Keratinocyte (primary cell): ENCODE measurements around the gene PHYHIPL.

ENCODE experiments used
- EZH2 ChIP-seq: IDR thresholded peaks from one replicate; pipeline ENCODE4 v1.6.1; 2012; ENCODE audit warnings: inconsistent platforms, mild to moderate bottlenecking, low read length, moderate library complexity
- TF ChIP-seq, protein P1 (sequence below), 3 experiments: IDR thresholded peaks in 1 of 3; conservative IDR thresholded peaks in 1 of 3; optimal IDR thresholded peaks in 1 of 3; 2 replicates in 2 of 3; 3 replicates in 1 of 3; pipeline versions ENCODE3 to v1.5.1; 2011; ENCODE audit warnings: low read length in 3 of 3, mild to moderate bottlenecking in 3 of 3, moderate library complexity in 2 of 3, control low read depth in 1 of 3, inconsistent platforms in 1 of 3; ENCODE audit not compliant: insufficient read depth in 2 of 3; ENCODE audit errors: extremely low read depth in 1 of 3

DNA sequence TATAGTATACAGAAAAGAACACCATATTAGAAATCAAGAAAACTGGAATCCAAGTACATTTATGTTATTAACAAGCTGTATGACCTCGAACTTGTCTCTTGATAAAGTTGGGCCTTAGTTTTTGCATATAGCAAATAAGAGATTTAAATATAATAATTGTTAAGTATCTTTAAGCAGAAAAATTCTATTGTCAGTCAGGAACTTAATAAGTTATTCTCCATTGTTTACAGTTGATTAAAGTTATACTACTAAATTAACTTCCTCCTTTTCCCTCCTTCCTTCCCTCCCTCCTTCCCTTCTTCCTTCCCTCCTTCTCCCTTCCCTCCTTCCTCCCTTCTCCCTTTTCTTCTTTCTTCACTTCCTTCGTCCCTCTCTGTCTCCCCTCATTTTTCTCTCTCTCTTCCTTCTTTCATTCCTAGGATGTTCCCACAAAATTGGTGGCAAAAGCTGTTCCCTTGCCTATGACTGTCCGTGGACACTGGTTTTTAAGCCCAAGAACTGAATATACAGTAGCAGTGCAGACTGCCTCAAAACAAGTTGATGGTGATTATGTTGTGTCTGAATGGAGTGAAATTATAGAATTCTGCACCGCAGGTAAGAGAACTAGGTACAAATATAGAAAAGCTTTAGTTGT, 59.7 kb downstream of the PHYHIPL start:
- TF ChIP-seq, protein P1, sequence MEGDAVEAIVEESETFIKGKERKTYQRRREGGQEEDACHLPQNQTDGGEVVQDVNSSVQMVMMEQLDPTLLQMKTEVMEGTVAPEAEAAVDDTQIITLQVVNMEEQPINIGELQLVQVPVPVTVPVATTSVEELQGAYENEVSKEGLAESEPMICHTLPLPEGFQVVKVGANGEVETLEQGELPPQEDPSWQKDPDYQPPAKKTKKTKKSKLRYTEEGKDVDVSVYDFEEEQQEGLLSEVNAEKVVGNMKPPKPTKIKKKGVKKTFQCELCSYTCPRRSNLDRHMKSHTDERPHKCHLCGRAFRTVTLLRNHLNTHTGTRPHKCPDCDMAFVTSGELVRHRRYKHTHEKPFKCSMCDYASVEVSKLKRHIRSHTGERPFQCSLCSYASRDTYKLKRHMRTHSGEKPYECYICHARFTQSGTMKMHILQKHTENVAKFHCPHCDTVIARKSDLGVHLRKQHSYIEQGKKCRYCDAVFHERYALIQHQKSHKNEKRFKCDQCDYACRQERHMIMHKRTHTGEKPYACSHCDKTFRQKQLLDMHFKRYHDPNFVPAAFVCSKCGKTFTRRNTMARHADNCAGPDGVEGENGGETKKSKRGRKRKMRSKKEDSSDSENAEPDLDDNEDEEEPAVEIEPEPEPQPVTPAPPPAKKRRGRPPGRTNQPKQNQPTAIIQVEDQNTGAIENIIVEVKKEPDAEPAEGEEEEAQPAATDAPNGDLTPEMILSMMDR (optimal IDR thresholded peaks at IDR 0.05 in 1 of 3, IDR thresholded peaks at IDR 0.05 in 1 of 3, conservative IDR thresholded peaks at IDR 0.05 in 1 of 3; ENCODE audit: extremely low read depth in 1 of 3, insufficient read depth in 2 of 3, low read length in 3 of 3), result no peak
- TF ChIP-seq EZH2, result no peak
